SK-N-MC (cell line): Measurements from ENCODE around the gene UTS2B.

Source experiments
- EZH2 ChIP-seq: fragments of 200-600 bp; sonication (generic); IDR thresholded peaks from one replicate; pipeline ENCODE4 v1.6.1; 2017; ENCODE audit warnings: antibody characterized with exemption
- POLR2AphosphoS5 ChIP-seq: IDR thresholded peaks from 2 replicates; pipeline ENCODE4 v1.6.1; 2012; ENCODE audit warnings: mild to moderate bottlenecking, low read depth, low read length, borderline replicate concordance

- TF ChIP-seq EZH2, result no peak
- TF ChIP-seq POLR2AphosphoS5, result no peak
Observed at GRCh38 chr3:191236646-191237045, 93.7 kb downstream of the UTS2B start.
